Activated T-cell treated with anti-CD3 and anti-CD28 coated beads, Interleukin-2, amount 50 U/mL, for 1 hour (primary cell): ENCODE data around the gene FLNB.
A peak's percentile ranks its signal among the peaks of the same experiment; 100 is the strongest.
"Not testable (repeated sequence)": the region's sequence is repeated elsewhere in the genome, so short reads cannot be mapped to it uniquely, and the experiment has no call there.

Source experiments
- DNase-seq: peaks from one replicate; pipeline ENCODE4 v3.0.0-alpha.2; 2020

The FLNB gene

GRCh38 chr3:57982561-57983243 is 25.5 kb upstream of the FLNB start:
- no peak for DNase-seq

DNA sequence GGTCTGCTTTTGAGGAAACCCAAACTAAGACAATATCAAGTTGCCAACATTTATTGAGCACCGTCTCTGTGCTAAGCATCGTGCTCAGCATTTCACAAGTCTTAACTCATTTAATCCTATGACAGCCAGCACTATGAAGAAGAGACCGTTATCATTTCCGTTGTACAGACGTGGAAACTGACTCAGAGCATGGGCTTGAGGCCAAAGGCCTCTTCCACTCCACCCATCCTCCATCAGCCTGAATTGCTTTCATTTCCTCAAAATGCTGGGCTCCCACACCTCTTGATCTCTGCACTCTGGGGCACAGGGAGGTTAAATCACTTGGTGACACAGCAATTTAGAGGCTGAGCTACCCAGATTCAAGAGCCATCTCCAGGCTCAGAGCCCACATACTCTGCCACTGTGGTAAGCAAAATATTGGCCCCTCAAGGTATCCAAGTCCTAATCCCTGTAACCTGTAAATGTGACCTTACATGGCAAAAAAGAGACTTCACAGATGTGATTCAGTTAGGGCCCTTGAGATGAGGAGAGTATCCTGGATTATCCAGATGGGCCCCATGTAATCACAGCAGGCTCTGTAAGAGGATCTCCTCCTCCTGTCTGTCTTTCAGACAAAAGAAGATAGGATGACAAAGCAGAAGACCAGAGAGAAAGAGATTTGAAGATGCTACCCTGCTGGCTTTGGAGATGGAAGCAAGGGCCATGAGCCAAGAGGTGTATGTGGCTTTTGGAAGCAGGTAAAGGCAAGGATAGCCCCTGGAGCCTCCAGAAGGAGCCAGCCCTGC is 24.3 kb upstream of the FLNB start:
- no peak for DNase-seq

GRCh38 chr3:57985176-57985983 is 22.8 kb upstream of the FLNB start:
- DNase-seq: no peak

DNA sequence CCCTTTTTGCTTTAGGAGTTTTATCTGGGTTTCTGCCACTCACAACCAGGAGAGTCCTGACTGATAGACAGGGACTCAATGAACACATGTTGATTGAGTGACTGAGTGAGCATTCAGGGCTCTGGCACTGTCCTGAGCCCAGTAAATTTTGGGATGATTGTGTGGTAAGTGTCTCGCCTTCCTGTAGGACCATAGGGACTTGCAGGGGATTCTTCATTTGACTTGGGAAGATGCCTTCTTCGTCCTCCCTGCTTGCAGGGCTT is 22.3 kb upstream of the FLNB start:
- no peak for DNase-seq

DNA sequence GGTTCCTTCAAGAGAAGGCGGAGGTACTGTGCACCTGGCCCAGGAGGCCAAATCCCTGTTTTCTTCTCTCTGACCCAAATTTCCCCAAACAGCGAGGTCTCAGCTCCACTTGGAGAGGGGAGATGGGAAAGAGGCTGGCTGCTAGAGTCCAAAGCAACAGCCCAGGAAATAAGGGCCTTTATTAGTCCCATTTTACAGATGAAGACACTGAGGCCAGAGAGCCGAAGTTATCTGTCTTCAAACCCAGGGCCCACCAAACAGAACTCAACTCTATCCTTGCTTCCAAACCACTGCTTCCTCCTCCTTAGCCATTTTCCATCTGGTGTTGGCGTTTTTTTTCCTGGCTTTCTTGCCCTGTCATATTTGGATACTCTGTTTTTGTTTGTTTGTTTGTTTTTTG is 22.0 kb upstream of the FLNB start:
- no peak for DNase-seq

GRCh38 chr3:57989198-57989597 is 19.0 kb upstream of the FLNB start:
- DNase-seq: not testable (repeated sequence)

- DNase-seq: no peak
Measured at GRCh38 chr3:57989646-57990045, 18.6 kb upstream of the FLNB start.

GRCh38 chr3:57992452-57993213 is 15.6 kb upstream of the FLNB start:
- DNase-seq: no peak

DNA sequence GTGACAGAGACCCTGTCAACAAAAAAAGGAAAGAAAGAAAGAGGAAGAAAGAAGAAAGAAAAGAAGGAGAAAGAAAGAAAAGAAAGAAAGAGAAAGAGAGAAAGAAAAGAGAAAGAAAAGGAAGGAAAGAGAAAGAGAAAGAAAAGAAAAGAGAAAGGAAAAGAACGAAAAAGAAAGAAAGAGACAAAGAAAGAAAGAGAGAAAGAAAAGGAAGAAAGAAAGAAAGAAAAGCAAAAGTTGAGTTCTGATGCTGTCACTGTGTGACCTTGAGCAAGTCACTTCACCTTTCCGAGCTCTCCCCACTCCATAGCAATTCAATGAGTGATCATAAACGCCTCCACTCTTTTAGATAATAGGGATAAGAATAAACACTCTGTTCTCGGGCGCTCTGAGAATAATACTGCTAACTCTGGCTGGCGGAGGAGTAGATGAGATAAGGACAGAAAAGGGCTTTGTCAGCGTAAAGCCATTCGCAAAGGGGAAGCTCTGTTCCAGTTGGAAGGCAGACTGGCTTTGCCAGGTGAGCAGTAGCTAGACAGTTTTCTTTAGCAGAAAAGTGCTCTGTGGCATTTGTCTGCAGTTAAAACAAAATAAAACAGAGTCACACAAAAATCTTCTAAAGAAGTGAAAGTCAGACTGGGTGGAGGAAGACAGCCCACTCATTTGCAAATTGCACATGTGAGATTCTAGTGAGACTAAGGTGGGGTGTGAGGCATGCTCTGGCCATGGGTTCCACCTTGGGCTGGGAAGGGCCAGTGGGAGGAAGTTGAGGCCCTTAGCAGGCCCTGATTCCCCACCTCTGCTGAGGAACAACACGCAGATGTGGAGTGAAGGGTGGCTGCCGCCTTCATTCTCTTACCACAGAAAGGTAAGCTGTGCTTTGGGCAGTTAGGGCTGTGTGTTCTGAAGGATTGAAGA is 9.6 kb upstream of the FLNB start:
- no peak for DNase-seq

DNA sequence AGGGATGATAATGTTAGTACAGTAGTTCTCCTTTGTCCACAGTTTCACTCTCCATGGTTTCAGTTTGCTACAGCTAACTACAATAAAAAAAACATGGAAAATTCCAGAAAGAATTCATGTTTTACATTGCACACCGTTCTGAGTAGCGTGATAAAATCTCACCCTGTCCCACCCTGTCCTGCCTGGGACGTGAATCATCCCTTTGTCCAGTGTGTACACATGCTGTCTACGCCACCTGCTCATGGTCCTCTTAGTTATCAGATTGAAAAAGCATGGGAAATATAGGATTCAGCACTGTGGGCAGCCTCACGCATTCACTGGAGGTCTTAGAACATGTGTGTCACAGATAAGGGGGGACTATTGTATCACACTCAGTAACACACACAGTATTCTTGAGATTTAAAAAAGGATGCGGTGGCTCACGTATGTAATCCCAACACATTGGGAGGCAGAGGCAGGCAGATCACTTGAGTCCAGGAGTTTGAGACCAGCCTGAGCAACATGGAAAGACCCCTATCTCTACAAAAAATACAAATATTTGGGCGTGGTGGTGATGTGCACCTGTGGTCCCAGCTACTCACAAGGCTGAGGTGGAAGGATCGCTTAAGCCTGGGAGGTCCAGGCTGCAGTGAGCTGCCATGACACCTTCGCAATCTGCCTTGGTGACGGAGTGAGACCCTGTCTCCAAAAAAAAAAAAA is 8.7 kb upstream of the FLNB start:
- no peak for DNase-seq

GRCh38 chr3:58000306-58001085 is 7.7 kb upstream of the FLNB start:
- no peak for DNase-seq

GRCh38 chr3:58001086-58001467 is 7.1 kb upstream of the FLNB start:
- no peak for DNase-seq

DNA sequence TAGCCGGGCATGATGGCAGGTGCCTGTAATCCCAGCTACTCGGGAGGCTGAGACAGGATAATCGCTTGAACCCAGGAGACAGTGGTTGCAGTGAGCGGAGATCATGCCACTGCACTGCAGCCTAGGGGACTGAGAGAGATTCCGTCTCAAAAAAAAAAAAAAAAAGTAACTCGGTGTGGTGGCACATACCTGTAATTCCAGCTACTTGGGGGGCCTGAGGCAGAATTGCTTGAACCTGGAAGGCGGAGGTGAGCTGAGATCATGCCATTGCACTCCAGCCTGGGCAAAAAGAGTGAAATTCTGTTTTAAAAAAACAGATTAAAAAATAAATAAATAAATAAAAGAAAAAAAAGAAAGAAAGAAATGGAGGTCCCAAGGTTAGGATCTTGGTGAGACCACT is 6.2 kb upstream of the FLNB start:
- no peak for DNase-seq

DNA sequence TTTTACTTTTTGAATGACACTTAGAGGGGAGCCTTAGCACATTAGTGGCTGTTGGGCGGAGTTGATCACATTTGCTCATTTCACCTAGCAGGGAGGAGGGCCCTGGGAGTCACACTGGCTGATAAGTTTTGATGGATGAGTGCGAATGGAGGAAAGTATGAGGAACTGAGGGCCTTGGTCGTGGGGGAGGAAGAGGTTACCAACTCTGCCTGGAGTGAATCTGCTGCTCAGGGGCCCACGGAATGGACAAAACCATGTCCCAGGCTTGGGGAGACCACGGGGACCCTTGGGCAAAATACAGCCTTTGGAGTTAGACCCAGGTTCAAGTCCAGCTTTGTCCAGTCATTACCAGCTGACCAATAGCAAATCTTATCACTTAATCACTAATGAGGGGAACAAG is 5.1 kb upstream of the FLNB start:
- no peak for DNase-seq

DNA sequence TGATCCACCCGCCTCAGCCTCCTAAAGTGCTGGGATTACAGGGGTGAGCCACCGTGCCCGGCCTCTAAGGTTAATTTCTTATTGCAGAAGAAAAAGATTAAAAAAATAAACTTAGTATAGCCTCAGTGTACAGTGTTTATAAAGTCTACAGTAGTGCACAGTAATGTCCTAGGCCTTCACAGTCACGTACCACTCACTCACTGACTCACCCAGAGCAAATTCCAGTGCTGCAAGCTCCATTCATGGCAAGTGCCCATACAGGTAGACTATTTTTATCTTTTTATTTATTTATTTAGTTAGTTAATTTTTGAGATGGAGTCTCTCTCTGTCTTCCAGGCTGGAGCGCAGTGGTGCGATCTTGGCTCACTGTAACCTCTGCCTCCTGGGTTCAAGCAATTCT is 3.2 kb upstream of the FLNB start:
- no peak for DNase-seq

GRCh38 chr3:58005669-58006068 is 2.6 kb upstream of the FLNB start:
- no peak for DNase-seq

DNA sequence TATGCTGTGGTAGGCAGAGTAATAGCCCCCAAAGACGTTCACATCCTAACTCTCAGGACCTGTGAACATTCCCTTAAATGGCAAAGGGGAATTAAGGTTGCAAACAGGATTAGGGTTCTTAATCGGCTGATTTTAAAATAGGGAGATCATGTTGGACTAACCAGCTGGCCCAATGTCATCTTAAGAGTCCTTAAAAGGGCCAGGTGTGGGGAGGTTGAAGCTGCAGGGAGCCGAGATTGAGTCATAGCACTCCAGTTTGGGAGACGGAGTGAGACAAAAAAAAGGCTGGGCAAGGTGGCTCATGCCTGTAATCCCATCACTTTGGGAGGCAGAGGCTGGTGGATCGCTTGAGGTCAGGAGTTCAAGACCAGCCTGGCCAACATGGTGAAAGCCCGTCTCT is 1.6 kb upstream of the FLNB start:
- DNase-seq: no peak

DNA sequence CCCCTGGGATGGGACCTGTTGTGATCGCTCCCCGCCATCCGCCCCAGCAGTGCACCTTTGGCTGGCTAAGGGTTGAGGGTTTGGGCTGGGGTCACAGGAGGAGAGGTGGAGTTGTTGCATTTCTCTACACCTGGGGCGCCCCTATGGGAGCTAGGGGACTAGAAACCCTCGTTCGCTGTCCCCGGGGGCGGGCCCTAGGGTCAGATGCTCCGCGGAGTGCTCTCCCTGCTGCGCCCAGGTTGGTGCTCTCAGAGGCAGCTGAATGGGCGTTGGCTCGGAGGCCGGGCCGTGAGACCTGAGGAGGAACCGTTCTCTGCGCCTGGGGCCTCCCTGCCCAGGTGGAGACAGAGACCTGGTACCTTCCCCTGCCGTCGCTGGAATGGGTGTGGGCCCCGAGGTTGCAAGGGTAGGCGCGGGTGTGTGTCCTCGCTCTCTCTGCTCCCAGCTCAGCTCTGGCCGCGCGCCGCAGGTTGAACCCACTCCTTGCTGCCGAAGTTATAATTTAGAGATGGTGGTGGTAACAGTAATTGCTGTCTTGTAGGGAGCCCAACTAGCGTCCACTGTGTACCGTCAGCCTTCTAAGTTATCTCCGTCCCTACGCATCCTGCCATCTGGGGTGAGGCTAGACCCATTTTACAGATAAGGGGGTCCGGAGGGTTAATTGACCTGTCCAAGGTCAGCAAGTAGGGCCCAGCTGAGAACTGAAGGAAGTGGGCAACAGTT is 965 bp downstream of the FLNB start:
- DNase-seq: peak; percentile 58

GRCh38 chr3:58009749-58010535 is 1.7 kb downstream of the FLNB start:
- DNase-seq: no peak
